GM21390 (cell line): ENCODE results near the gene TIAM2.
"Not testable (repeated sequence)": the region's sequence is repeated elsewhere in the genome, so short reads cannot be mapped to it uniquely, and the experiment has no call there.

ENCODE experiments used
- ATAC-seq: cut with Tn5 transposase; IDR thresholded peaks from one replicate; pipeline ENCODE4 v1.9.1; 2021; ENCODE audit not compliant: unreplicated experiment

The TIAM2 gene

DNA sequence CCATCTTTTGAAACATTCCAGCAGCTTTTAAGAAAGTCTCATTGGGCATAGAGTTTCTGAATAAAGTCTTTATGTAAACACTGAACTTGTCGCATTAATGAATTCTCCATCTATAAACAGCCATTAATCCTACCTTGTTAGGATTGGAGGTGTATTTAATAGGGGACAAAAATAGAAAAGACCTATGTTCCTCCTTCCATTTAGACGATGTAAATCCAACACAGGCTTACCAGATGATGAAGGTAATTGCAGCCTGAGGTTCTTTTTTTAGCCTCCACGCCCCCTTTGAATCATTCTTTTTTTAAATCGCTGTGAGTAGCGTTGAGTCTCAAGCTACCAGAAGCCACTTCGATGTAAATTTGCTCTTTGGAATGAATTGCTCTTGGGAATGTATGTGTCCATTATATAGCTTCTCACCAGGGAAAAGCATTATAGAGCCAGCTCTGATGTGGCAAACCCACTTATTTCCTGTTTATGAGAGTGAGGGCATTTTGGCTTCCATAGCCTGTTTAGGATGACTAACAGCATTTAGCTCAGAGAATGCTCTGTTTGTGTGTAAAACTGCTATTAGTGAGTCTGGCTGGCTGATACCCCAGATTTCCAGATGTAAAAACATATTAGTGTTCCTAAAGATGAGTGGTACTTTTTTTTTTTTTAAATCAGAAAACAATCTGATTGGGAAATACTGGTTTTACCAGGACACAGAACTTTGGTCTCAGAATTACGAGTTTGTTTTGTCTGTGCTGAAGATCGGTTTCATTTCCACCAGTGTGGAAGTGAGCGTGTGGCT is 193.8 kb downstream of the TIAM2 start:
- no peak for ATAC-seq

DNA sequence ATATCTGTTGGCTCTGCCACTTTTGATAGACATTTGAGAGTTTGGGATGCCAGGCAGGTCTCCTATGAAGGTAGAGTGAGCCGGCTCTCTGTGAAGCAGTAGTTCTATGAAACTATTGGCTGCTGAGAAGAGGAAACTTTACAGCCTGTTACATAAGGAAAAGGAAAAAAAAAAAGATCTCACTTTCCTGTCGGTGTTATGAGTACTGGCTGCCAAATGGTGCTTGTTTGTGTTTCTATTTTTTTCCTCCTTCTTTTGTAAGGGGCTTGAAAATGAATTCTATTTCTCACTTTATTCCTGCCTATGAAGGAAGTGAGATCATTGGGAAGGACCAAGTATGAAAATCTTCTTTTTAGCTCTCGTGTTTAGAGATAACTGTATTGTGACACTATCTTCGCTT is 195.6 kb downstream of the TIAM2 start:
- no peak for ATAC-seq

DNA sequence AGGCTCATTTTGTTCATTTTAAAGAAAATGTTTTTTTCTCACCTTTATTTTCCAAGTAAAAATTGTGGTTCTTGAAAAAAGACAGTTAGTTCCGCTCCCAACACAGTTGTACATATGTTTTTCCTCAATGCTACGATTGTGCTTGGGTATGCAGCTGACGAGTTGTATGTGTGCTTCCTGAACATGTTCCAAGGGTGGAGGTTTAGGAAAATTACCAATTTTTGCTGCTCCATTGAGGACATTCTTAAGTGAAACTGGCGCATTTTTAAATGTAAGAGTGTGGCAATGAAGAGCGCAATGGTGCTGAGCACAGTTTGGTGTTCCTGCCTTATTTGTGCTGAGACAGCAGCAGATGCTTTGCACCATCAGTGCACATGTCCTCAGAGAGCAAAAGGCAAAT is 198.4 kb downstream of the TIAM2 start:
- no peak for ATAC-seq

DNA sequence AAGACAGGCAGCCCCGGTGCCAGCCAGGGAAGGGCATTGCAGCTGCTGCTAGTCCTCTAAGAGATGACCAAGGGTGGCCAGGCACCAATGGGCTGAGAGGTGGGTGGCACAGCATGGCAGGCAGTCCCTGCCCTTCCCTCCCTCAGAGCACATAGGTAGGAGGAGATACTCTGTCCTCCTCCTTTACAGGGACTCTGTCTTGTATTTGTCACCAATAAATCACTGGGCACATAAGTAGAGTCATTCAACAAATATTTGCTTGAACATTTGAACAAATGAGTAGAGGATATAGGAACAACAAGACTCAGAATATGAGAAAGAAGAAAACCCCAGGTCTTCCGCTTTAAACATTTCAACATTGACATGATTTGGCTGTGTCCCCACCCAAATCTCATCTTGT is 199.3 kb downstream of the TIAM2 start:
- no peak for ATAC-seq

DNA sequence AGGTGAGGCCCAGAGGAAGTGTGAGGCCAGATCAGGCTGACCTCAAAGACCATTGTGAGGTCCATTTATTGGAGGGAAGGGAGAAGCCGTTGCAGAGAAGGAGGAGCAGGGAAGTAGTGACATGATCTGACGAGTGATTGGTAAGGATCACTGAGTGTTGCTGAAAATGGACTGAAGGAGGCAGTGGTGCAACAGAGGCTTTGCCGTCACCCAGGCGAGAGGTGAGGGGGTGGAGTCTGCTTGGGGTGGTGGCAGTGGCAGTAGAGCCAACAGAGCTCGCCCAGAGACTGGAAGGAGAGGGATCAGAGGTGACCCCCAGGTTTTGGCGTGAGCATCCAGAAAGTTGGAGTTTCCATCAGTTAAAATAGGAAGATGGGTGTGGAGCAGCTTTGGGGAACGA is 200.8 kb downstream of the TIAM2 start:
- ATAC-seq: no peak

DNA sequence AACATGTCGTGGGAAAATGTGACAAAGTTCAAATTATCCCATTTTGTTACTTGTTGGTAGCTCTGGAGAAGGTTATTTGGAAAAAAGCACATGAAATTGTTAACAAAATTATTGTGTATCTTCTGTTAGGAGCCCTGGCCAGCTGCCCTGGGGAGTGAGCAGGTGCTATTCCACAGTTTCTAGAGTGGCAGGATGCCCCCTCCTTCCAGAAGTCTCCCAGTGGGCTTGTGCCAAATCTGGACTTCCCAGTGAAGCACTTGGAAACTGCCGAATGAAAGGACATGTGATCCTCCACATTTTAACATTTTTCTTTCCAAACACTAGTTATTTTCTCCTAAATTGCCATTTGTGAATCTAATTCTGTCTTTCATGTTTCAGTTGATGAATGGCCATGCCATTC is 201.8 kb downstream of the TIAM2 start:
- no peak for ATAC-seq

DNA sequence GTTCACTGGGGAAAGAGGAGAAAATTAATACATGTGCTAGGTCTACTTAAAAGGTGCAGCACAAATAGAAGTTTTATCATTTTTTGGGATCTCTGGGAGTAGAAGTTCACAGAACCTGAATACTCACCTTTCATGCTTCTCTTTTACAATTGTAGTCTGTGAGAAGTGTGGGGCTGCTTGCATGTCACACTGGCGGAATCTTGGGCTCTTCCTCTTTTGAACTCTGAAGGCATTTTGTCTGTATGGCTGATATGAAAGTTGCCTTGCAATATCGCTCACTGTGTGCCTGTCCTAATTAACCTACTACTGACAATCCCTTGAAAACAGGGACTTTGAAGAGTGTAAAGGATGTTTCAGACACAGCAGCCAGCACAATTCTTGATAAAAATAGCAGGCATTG is 202.8 kb downstream of the TIAM2 start:
- no peak for ATAC-seq

DNA sequence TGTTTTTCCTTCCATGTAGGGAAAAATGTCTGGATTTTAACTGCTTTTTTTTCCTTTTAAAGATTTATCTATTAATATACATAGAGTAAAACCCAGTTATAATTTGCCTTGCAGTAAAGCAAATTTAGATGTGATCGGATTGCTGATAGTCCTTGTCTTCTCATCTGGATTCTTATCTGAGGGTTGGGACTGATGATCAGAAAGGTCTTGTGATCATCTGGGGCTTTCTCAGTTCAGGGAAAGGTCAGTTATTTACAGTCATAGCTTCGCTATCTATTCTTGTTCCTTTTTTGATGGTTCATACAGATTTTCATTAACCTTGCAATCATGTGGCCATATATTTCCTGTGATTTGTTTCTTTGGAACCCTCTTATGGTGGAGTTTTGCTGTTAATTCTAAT is 204.9 kb downstream of the TIAM2 start:
- peak; percentile 62 for ATAC-seq

DNA sequence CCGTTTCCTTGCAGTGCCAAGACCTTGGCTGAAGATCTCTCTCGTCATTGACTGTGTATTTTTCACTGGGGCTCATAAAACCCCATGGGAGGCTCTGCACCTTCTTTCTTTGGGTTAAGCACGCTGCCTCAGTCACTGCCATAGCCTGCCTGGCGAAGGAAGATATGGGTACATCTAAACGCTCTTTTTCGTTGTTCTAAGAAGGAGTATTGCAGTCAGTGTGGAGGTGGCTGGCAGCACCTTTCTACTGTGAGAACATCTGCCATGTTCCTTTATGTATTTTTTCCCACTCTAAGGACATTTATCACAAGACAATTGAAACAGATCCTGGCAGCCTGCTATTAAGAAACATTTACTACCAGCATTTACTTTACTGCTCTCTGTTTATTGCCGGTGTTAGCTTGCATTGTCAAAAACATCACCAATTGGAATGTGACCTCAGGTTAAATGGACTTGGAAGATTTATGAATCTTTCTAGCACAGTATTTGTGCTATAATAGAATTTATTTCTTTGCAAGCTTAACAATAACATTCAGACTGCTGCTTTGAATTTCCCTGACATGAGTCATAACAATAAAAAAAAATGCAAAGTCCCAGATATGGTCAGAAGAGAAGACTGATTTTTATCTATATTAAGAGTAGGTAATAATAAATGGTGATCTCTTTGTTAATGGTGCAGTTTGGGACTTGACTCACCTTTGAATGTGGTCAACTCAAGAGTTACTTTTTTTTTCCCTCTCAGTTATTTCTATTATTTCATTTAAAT is 206.5 kb downstream of the TIAM2 start:
- ATAC-seq: no peak

DNA sequence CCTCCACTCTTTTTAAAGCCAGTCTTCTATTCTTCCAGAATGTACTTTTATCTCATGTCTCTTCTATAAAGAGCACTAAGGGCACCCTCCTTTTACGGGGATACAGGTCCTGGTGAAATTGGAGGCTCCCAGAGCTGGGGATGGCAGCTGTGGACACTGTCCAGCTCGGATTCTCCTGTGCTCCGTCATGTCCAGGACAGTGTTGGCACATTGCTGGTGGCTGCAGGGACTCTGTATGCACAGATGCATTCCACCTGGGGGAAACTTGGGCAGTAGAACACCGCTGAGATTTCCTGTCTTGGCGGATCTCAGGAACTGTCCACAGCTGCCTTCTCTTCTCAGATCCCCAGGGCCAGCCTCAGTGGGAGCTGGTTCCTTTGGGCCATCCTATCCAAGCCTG is 212.1 kb downstream of the TIAM2 start:
- no peak for ATAC-seq

DNA sequence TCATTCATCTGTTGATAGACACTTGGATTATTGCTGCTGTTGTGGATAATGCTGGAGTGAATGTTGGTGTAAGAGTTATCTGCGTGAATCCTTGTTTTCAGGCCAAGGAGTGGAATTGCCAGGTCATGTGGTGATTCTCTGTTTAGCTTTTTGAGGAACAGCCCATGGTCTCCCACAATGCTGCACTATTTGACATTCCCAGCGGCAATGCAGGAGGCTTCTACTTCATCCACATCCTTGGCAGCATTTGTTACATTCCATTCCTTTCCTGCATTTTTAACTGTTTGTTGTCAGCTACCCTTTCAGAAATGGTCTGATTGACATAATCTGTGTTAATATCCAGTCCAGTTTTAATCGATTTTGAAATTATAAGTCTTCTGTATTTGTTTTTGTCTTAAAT is 217.0 kb downstream of the TIAM2 start:
- no peak for ATAC-seq

DNA sequence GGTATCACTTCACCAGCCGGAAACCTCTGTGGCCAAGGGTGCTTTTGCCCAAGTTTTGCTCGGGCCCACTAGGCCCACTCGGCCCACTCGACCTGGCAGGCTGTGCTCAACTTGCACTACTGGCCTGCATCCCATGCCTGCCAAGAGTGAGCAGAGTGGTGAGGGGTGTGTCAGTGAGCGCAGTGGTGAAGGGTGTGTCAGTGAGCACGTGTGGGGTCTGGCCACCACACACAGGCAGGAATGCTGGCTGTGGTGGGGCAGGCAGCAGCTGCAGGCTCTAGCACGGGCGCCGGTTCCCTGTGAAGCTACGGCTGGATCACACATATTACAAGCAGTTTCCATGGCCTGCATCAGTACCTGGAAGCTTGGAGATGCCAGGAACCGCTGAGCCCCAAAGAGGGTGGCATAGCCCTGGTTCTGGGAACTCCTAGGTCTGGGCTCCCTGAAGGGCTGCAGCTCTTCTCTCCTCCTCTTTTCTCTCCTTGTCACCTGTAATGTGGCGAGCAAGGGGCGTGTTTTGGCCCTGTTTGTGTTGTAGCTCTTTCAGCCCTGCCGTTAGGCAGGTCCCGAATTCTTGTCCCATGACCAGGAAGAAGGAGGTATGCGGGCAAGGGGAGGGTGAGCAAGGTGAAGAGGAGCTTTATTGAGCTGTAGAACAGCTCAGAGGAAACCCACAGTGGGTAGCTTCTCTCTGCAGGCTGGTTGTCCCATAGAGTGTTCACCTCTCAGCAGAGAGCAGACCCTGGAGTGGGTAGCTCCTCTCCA is 217.7 kb downstream of the TIAM2 start:
- no peak for ATAC-seq

DNA sequence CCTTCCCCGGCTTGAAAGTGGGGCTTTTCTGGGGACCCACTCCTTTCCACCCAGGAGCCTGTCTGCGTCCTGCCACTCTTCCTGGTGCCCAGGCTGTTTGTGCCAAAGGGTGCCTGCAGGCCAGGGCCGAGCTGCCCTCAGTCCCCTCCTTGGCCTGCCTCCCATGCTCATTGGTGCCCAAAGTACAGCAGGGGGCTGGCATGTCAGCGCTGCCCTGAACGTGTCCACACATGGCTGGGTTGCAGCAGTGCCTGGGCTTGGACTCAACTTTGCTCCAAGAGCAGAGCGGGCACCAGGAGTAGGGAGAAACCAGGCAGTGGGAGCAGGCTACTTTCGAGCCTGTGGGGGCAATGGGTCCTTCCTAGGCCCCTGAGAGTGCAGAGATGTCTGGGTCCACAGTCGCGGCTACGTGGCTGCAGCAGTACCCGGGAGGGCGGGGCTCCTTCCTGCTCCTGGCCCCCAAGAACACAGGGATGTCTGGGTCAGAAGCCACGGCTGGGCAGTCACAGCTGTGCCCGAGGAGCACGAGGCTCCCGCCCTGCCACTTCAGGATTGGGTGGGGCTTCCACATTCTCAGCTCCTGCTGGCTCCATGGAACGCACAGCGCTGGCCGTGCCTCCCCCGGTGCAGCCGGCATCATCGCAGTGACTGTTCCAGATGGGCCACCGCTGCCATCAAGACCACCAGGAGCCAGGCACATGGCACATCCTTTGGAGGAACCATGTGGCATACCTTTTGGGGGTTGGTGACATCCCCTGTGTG is 218.7 kb downstream of the TIAM2 start:
- ATAC-seq: no peak

DNA sequence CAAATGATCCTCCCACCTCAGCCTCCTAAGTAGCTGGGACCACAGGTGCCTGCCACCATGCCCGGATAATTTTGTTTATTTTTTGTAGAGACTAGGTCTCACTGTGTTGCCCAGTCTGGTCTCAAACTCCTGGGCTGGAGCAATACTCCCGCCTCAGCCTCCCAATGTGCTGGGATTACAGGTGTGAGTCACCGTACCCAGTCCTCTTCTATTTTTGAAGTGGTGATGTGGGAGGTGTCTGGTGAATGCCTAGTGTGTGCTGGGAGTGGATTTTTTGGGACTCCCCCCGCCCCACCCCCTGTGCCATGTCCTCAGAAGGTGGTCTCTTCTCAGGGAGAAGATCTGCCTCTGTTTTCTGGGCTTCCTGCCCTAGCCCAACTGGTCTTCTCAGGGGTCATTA is 220.8 kb downstream of the TIAM2 start:
- no peak for ATAC-seq

DNA sequence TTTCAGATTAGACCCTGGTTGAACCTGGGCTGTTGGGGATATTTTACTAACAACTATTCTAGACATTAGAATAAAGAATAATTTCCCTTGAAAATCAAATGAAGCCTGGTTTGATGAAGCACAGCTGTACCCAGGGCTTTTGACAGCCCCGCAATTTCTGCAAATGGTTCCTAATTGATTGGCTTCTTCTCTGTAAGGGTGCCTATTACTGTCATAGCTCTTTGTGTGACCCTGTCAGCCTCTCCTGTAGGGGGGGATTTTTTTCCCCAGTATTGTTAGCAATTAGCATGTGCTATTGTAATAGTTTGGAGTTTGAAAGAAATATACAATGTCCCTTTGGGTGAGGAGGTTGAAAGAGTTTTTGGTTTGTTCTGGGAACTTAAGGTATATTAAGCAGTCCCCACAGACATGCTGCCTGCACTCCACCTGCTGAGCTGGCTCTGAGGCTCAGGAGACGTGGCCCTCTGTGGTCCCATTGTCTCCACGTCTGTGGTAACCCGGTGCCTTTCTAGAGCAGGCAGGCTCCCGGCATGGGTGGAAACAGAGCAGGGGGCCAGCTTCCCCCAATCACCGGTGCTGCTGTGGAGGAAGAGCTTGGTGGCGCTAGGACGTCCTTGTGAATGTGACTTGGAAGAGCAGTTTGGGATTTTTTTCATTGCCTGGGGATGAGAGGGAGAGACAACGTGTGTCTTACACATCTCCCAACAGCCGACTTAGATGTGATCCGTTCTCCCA is 221.4 kb downstream of the TIAM2 start:
- no peak for ATAC-seq

DNA sequence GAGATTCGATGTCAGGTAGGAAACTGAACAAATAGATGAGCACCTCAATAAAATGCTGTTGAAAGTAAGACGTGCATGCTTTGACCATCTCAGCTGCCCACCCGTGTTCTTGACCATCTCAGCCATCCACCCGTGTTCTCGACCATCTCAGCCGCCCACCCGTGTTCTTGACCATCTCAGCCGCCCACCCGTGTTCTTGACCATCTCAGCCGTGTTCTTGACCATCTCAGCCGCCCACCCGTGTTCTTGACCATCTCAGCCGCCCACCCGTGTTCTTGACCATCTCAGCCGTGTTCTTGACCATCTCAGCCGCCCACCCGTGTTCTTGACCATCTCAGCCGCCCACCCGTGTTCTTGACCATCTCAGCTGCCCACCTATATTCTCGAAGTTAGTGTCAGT is 223.6 kb downstream of the TIAM2 start:
- ATAC-seq: not testable (repeated sequence)

DNA sequence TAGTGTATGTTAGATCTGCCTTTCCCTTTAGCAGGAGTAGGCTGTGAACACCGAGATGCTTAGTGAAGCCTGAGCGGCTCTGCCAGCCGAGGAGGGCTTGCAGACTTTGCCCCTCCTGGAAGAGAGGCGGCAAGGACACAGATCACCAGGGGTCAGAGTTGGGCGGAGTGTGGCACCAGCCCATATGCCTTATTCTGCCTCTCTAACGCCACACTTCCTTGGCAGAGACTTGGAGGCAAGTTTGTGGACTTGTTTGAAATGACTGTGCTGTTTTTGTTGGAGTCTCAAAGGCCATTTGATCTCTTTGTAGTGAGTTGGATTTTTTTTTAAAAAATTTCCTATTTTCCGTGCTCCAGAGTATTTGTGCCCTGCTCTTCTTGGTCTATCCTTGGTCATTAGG is 224.2 kb downstream of the TIAM2 start:
- no peak for ATAC-seq

DNA sequence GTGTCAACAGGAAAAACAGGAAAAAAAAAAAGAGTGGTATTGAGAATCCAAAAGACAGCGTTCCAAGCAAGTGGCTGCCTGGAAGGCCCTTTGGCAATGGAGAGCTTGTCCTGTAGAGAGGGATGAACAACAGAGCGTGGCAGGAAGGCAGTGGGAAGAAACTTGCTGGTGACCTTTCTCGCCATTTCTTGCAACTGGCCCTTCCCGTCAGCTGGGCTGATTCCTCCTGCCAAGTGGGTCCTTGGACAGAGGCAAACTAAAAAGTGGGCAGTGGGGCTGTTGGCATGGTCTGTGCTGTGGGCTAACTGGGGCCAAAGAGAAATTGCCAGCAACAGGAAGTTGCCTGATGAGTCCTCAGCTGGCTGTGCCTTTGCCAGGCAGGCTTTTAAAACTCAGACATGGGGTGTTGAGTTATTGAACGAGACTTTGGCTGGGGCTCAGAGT is 224.8 kb downstream of the TIAM2 start:
- ATAC-seq: no peak

DNA sequence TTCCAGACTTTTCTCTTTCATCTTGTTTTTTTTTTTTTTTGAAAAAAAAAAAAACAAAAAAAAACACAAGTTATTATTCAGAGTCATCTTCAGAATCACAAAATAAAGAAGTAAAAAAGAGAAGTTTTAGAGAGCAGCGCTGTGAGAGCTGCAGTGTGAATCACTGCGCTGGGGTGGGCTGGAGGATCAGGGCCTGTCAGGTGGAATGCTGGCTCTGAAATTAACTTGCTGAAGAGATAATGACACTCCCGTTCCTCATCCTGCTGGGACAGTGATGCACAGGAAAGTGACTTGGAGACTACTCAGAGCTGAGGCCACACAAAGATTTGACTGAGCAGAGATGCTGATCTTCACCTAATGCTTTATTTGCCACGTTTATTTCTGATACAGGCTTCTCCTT is 226.0 kb downstream of the TIAM2 start:
- ATAC-seq: no peak

DNA sequence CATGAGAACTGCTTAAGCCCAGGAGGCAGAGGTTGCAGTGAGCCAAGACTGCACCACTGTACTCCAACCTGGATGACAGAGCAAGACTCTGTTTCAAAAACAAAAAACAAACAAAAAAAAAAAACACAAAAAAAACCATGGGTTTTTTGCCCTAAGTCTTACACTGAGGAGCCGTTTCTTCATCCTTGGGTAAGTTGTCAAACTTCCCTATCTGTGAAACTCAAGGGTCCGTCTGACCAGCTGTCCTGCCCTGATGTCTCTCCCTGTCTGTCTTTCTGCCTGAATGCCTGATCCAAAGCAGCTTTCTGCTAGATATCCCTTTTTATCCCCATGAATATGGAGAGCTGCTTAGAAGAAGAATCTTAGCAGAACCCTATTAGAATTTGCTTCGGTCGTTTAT is 227.4 kb downstream of the TIAM2 start:
- ATAC-seq: no peak
